PC-3 (cell line): Measurements from ENCODE around the gene ELAVL3. TPM values are rescaled to one million over a fixed set of nuclear protein-coding genes. Genes with fewer than 3 reads are reported as not detected.

Experiments
- ATAC-seq: fragments of 200-7000 bp; cut with Tn5 transposase; 2 replicates; pipeline ENCODE4 v1.9.1; 2020; ENCODE audit warnings: mild to moderate bottlenecking, moderate library complexity
- BruUV-seq: library from RNA; stranded (reverse); fragments of 400-500 nt; replicated peaks from 2 replicates; lab custom pipeline; 2021; lab: Mats Ljungman, UMichigan
- CTCF ChIA-PET: fragments of 300-600 bp; sonication (Branson Sonifier 250); formaldehyde crosslinking; loops from one replicate; lab custom pipeline; 2022; ENCODE audit warnings: antibody characterized with exemption; lab: Charles Lee
- POLR2A ChIA-PET: fragments of 300-600 bp; sonication (Branson Sonifier 250); formaldehyde crosslinking; loops from one replicate; lab custom pipeline; 2022; ENCODE audit warnings: antibody characterized with exemption; ENCODE audit not compliant: unreplicated experiment; lab: Charles Lee
- DNase-seq: peaks from one replicate; pipeline ENCODE4 v3.0.0-alpha.2; 2015
- H2AFZ ChIP-seq: fragments of 300-600 bp; sonication (generic); 2 replicates; pipeline ENCODE4 v1.6.0; 2016; ENCODE audit warnings: antibody characterized with exemption, low read length
- H3F3A ChIP-seq: fragments of 300-600 bp; sonication (generic); one replicate; pipeline ENCODE4 v1.6.0; 2017; ENCODE audit warnings: antibody characterized with exemption, low read length, control low read depth, mild to moderate bottlenecking; ENCODE audit not compliant: unreplicated experiment
- H3K27ac ChIP-seq: fragments of 300-600 bp; sonication (generic); 2 replicates; pipeline ENCODE4 v1.5.1; 2016; ENCODE audit warnings: mild to moderate bottlenecking, low read length
- H3K27me3 ChIP-seq: fragments of 300-600 bp; sonication (generic); 2 replicates; pipeline ENCODE4 v1.6.1; 2016; ENCODE audit warnings: low read length, mixed read lengths
- H3K36me3 ChIP-seq: fragments of 300-600 bp; sonication (generic); 2 replicates; pipeline ENCODE4 v1.6.1; 2016; ENCODE audit warnings: low read depth, mixed run types, low read length, mixed read lengths
- H3K4me1 ChIP-seq: fragments of 300-600 bp; sonication (generic); 2 replicates; pipeline ENCODE4 v1.5.1; 2016; ENCODE audit warnings: low read length; ENCODE audit not compliant: insufficient read depth
- H3K4me2 ChIP-seq: fragments of 300-600 bp; sonication (generic); 2 replicates; pipeline ENCODE4 v1.6.0; 2016; ENCODE audit warnings: low read length
- H3K4me3 ChIP-seq: fragments of 300-600 bp; sonication (generic); 2 replicates; pipeline ENCODE4 v1.5.1; 2016; ENCODE audit warnings: mild to moderate bottlenecking, low read length, mixed read lengths
- H3K79me2 ChIP-seq: fragments of 300-600 bp; sonication (generic); 2 replicates; pipeline ENCODE4 v1.6.1; 2017; ENCODE audit warnings: low read length, mixed read lengths
- H3K9ac ChIP-seq: fragments of 300-600 bp; sonication (generic); 2 replicates; pipeline ENCODE4 v1.6.0; 2016; ENCODE audit warnings: mild to moderate bottlenecking, low read length
- H3K9me2 ChIP-seq: fragments of 300-600 bp; sonication (generic); replicated peaks from 2 replicates; pipeline ENCODE4 v1.6.1; 2016; ENCODE audit warnings: mixed run types, low read length, mixed read lengths
- H3K9me3 ChIP-seq: fragments of 300-600 bp; sonication (generic); 2 replicates; pipeline ENCODE4 v1.6.1; 2016; ENCODE audit warnings: low read length, mixed read lengths
- H4K20me1 ChIP-seq: fragments of 300-600 bp; sonication (generic); 2 replicates; pipeline ENCODE4 v1.6.1; 2016; ENCODE audit warnings: low read length, mixed read lengths
- CTCF ChIP-seq: fragments of 300-600 bp; sonication (generic); conservative IDR thresholded peaks from 2 replicates; pipeline ENCODE4 v1.5.1; 2017; ENCODE audit warnings: antibody characterized with exemption, low read depth, mild to moderate bottlenecking, low read length
- EZH2 ChIP-seq: fragments of 300-600 bp; sonication (generic); IDR thresholded peaks from one replicate; pipeline ENCODE4 v1.6.1; 2017; ENCODE audit warnings: antibody characterized with exemption, mild to moderate bottlenecking, low read length; ENCODE audit not compliant: unreplicated experiment
- EZH2phosphoT487 ChIP-seq: fragments of 300-600 bp; sonication (generic); IDR thresholded peaks from 2 replicates; pipeline ENCODE4 v1.6.1; 2018; ENCODE audit warnings: mild to moderate bottlenecking, antibody characterized with exemption, low read length, borderline replicate concordance
- intact Hi-C: fragments of 100-400 bp; cut with micrococcal nuclease; formaldehyde crosslinking; loops from 2 replicates; pipeline ENCODE4 v1.9.0; 2023
- total RNA-seq: library from RNA; depleted of rRNA; stranded (reverse); fragments of >200 nt; gene quantifications from 2 replicates; pipeline ENCODE4 v1.2.3, GENCODE V29; 2014

The ELAVL3 gene
- total RNA-seq, 1 experiment from 2014 or later, result not detected

- POLR2A ChIA-PET, result no interaction called here
- Histone ChIP-seq H4K20me1 (no peaks in the 10 kb centered on the region), H3K9me3 (no peaks in the 10 kb centered on the region), H3K27ac (no peak overlapping the region), H3K27me3 (no peaks in the 10 kb centered on the region), H3K36me3 (no peaks in the 10 kb centered on the region), H3F3A (no peaks in the 10 kb centered on the region), H3K4me2 (no peak overlapping the region), H3K4me3 (no peak overlapping the region), H3K4me1 (no peaks in the 10 kb centered on the region), H3K79me2 (no peaks in the 10 kb centered on the region), H2AFZ (no peak overlapping the region), H3K9ac (no peak overlapping the region), H3K9me2 (no peaks in the 10 kb centered on the region)
- BruUV-seq, result no TSS peak
- intact Hi-C loops, result no loop called here
- no peak for ATAC-seq
- DNase-seq, result no peak
- TF ChIP-seq CTCF, result no peak
- no peak for TF ChIP-seq EZH2
- TF ChIP-seq EZH2phosphoT487, result no peak
- CTCF ChIA-PET, result no interaction called here
Observed at GRCh38 chr19:11423164-11423790, 57.6 kb downstream of the ELAVL3 start.

- no peaks in the 10 kb centered on the region for H3K79me2 ChIP-seq
- BruUV-seq, result no TSS peak
- ATAC-seq (no peak), DNase-seq (no peak)
- no peak overlapping the region for H3K4me2 ChIP-seq
- no peaks in the 10 kb centered on the region for H4K20me1 ChIP-seq
- no peaks in the 10 kb centered on the region for H3K27me3 ChIP-seq
- no peaks in the 10 kb centered on the region for H3K9me3 ChIP-seq
- intact Hi-C loops, result no loop called here
- H3K4me1 ChIP-seq, result no peaks in the 10 kb centered on the region
- no peak overlapping the region for H3K9ac ChIP-seq
- no peaks in the 10 kb centered on the region for H3K9me2 ChIP-seq
- no peaks in the 10 kb centered on the region for H3F3A ChIP-seq
- no peak overlapping the region for H3K27ac ChIP-seq
- ChIA-PET CTCF (no interaction called here), POLR2A (no interaction called here)
- H3K4me3 ChIP-seq, result no peak overlapping the region
- TF ChIP-seq EZH2 (no peak), EZH2phosphoT487 (no peak), CTCF (no peak)
- no peaks in the 10 kb centered on the region for H3K36me3 ChIP-seq
- H2AFZ ChIP-seq, result no peak overlapping the region
Observed at GRCh38 chr19:11422163-11423065, 58.4 kb downstream of the ELAVL3 start.
